Thyroid gland (tissue), 4 donors: ENCODE data around the gene TCP1.

Experiments used
- CTCF ChIP-seq, 6 experiments: fragments of 200-600 bp in 3 of 6; fragments of 450-650 bp in 3 of 6; sonication (generic) in 3 of 6; IDR thresholded peaks; one replicate each; pipeline ENCODE4 v1.5.1; 2016 to 2019; ENCODE audit warnings: antibody characterized with exemption in 6 of 6, mild to moderate bottlenecking in 2 of 6, inconsistent platforms in 1 of 6, moderate library complexity in 1 of 6
- POLR2A ChIP-seq, 2 donors: fragments of 450-650 bp; IDR thresholded peaks; one replicate each; pipeline ENCODE4 v1.6.1; 2017; ENCODE audit warnings: antibody characterized with exemption in 2 of 2, mild to moderate bottlenecking in 2 of 2, moderate library complexity in 1 of 2

GRCh38 chr6:159830501-159831372 is 41.3 kb upstream of the TCP1 start:
- TF ChIP-seq CTCF (IDR thresholded peaks at IDR 0.05), result no peak
- no peak for TF ChIP-seq POLR2A (IDR thresholded peaks at IDR 0.05)
